ENCODE results near the gene CDH13.

CDH13 gene

DNA sequence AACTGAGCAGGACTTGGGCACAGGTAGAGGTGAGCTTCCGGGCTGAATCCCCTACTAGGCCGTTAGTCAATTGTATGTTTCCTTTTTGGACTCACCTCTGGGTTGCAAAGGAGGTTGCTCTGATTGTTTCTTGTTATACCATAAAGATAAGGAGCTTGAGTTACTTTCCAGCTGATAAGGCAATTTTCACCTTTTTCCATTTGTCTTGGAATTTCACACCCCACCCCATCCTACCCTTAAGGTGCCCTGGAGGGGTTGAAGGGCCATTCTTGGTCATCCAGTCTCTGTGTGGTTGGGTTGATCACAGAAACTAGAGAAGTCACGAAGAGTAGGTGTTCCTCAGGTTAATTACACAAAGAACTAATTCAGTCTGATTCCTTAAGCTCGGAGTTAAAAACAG lies 162.2 kb downstream of the CDH13 start:
- DNase-seq (ENCODE audit: low read depth) = no peak

DNA sequence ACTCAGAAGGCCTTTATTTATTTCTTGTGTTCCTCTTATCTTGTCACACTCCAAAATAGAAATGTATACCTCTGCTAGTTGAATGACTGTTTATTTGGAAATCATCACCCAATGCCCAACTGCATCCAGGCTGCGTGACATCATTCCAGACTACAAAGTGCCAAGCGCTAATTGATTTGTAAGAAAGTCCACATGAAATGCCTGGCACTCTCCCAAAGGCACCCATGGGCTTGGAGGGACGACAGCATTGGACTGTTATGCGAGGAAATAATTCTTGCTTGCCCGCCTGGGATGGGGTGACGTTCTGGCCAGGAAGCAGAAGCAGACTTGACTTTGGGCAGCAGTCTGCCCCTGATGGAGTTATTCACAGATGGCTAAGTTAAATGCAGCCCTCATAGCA lies 165.9 kb downstream of the CDH13 start:
- no peak for DNase-seq (ENCODE audit: low read depth)

DNA sequence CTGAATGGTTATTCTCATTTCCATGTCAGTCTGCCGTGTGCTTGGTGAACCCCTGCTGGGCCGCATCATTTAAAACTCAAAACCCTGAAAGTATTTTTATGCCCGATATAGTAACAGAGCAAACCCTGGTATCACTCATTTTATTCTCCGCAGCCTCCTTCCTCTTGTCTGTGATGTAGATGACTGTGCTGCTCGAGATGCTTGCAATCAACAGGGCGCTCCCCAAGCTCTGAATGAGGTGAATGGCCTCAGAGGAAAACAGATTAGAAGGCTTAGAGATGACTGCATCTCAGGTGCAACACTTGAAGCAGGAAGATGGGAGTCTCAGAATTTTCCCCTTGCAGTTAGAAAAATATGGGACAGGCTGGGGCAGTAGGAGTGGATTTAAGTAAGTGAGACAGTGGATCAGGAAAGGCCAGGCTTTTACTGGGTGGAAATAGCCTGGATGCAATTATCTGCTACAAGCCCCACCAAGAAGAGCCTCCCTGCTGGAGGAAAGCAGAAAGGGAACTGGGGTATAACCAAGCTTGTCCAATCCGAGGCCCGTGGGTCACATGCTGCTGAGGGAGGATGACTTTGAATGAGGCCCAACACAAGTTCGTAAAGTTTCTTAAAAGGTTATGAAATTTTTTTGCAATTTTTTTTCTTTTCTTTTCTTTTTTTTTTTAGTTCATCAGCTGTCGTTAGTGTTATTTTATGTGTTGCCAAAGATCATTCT lies 166.9 kb downstream of the CDH13 start:
- no peak for DNase-seq (ENCODE audit: low read depth)

DNA sequence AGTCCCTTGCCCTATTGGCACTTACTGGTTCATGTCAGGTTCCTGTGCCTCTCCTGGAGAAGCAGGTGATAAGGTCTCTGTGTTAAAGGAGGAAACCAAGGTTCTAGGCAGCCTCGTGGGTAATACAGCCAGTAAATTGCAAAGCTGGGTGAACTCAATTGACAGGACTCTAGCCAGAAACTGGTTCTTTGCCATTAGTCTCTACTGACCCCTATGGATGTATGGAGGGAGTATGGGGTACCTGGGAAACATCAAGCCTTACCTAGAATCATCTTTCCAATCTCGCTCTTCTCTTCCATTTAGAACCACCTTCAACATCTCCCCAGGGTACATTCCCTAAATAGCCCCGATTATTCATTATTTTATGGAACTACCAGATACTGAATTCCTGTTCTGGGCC lies 169.3 kb downstream of the CDH13 start:
- DNase-seq (ENCODE audit: low read depth) = no peak

DNA sequence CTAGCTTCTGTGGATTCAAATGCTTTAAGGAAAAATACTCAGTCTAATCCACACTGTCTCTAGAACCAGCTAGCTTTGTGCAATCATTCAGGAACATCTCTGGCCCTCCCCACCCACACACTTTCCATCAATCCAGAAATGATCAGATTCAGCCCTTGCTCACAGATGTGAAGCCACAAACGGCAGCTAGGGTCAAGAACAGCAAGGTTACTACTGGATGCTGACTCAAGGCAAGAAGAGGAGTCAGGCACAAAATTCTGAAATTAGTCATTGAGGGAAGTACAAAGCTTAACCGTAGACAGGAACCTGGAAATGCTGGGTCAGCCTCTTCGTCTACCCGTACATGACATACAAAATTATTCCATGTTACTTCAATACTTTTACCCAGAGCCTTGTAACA lies 174.6 kb downstream of the CDH13 start:
- DNase-seq (ENCODE audit: low read depth) = no peak

DNA sequence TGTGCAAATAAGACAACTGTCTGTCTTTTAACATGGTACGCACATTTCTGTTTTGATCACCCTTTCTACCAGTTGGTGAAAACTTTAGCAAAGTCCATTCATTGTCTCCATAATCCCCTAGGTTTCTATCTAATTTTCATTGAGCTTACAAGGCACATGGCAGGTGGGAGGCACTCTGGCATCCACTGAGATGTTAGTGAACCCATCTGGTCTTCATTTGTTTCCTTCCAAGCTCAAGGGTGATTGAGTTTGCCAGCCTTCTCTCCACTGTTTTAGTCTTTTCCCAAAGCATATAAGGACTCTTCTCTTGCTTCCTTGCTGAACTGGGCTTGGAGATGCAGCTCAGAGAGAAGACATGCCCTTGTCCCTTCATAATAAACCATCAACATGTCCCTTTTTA lies 179.1 kb downstream of the CDH13 start:
- DNase-seq (ENCODE audit: low read depth) = no peak

DNA sequence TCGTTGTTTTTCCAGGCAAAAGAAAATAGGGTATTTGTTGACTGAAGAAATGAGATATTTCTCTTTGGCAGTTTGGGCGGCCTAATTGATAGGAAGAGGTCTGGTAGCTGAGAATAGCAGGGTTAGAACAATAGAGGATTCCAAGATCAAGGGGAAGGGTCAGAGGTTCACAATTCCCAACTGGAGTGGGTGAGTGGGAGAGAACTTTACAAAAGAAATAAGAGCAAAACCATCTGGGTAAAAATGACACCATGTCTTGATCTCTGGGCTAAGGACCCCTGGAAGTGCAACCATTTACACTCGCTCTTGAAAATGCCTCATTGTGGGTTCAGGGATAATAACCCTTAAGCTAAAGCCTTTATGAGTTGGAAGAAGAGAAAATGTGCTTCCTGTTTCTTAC lies 180.5 kb downstream of the CDH13 start:
- DNase-seq (ENCODE audit: low read depth) = no peak

DNA sequence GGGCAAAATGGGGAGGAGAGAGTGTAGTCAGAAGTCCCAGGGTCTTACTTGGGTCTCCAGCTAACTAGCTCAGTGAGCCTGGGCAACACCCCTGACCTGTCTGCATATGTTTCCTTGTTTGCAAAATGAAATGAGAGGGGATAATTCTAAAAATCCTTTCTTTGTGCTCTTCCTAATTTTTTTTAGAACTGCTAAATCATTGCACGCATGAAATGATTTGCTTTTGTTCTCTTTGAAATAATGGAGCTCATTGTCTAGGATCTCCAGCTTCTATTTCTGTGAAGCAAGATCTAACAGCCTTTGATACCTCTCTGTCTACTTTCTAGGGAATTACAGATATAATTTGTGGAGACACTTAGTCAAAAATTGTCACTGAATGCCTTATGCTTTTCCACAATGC lies 181.3 kb downstream of the CDH13 start:
- no peak for DNase-seq (ENCODE audit: low read depth)

DNA sequence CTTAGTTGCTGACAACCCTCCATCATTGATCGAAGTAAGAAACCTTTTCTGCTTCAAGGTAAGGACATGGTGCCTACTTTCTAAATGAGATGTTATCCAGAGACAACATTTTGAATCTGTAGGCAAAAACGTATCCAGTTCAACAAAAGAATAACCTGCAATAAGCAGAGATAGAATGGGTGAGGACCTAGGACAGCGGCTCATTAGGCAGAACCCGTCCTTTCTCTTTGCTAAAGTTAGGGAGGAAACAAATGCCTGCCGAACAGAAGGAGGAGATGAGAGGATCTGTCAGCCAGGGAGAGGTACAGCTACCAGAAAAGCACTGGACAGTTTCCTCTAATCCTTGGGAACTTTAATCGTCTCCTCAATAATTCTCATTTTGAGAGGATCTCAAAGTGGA lies 183.3 kb downstream of the CDH13 start:
- no peak for DNase-seq (ENCODE audit: low read depth)

DNA sequence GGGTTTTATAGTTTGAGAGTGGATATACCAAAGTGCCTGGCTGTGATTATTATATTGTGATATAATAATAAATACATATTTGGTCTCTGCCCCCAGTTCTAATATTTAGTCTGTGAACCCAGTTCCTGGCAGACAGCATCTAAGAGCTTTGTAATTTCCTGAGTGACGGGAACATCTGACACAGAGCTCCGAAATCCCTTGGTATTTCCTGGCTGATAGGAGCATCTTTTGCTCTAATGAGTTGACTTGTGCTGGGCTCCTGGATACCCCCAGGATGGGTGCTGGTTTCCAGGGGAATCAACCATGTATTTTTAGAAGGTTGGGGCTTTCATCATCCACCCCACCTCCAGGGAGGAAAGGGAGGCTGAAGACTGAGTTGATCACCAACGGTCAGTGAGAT lies 187.3 kb downstream of the CDH13 start:
- DNase-seq (ENCODE audit: low read depth) = no peak

DNA sequence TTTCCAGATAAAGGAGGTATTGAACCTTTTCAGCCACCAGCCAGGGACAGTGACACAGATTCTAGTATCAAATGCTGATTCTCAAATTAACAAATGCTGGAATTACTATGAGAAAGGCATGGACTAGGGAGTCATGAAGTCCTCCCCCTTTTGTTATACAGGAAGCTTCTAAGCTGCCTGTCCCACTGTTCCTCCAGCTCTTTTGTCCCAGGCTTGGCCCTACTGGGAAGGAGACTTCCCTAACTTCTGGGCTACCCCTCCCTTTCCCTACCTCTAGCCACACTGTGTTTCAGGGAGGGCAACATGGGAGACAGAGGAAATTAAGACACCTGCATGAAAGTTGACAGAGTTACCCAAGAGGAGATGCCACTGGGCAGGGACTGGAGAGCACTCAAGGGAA lies 192.5 kb downstream of the CDH13 start:
- DNase-seq (ENCODE audit: low read depth) = no peak

DNA sequence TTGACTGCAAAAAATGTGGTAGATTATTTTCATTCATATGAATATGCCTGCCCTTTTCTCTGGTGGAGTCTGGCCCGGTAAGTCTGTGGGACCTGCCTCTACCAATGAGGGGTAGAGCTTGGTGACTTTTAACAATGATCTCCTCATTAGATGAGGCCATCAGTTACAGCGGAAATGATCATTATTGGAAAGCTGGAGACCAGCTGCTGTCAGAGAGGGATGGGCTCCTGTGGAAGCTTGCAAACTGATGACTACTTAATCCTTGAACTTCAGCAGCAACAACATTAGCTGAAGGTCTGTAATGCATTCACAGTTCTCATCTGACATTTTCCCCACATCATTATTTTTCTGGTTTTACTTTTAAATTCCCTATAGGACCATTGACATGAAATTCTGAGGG lies 194.1 kb downstream of the CDH13 start:
- no peak for DNase-seq (ENCODE audit: low read depth)

DNA sequence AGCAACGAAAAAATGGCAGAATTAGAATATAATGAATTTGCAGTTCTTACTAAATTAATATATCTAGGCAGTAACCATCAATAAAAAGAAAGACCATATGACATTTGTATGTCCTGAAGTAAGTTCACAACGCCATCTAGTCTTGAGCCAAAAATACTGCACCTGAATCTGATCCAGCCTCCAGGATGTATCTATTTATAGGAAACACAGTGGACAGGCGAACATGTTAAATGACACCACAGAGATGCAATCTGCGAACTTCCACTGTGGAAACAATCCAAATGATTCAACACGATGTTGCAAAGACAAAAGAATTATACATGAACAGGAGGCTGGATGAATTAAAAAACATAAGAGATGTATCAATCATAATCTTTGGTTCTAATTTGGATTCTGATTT lies 197.6 kb downstream of the CDH13 start:
- no peak for DNase-seq (ENCODE audit: low read depth)

DNA sequence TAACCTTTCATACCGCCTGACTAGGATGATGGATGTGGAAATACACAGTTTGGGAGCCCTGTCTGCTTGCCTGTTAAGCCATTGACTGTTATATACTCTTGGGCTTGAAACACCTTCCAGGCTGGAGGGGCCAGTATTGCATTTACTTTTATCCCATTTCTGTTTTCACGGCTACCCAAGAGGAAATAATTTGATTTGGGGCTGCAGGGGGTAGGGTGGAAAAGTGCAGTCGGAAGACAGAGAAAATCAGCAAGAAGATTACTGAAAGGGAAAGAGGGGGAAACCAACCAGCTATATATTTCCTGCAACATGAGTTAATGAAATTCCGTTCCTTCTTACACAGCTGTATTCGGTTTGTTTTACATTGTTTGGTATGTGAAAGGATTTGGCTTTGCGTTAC lies 202.5 kb downstream of the CDH13 start:
- DNase-seq (ENCODE audit: low read depth) = no peak

DNA sequence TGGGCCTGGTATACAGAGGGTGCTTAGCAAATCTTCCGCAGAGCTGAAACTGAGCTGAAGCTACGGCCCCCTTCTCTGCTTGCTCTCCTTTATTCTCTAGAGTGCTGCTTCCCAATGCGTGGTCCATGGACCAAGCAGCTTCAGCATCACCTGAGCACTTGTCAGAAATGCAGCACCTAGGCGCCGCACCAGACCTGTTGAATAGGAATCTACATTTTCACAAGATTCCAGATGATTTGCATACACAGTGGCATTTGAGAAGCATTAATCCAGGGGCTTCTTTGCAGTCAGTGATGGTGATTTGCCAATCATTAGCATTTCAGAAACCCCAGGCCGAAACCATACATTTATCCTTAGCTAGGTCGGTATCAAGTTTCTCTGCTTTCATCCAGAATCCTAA lies 204.2 kb downstream of the CDH13 start:
- no peak for DNase-seq (ENCODE audit: low read depth)

DNA sequence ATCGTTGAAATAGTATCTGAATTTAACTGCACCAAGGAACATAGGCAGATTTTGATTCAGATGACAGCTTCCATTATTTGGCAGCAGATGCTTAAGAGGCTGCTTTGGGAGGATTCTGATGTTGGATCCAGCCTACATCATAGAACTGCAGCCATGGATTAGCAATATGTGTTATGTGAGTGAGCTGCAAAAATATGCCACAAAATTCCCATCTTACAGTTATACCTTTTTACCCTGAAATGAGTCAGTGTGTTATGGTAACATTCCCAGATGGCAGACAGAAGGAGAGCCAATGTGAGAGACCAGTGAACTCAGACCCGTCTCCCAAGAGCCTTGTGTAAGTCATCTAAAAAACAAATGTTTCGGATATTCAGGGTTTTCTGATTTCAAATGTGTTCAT lies 206.1 kb downstream of the CDH13 start:
- DNase-seq (ENCODE audit: low read depth) = no peak

DNA sequence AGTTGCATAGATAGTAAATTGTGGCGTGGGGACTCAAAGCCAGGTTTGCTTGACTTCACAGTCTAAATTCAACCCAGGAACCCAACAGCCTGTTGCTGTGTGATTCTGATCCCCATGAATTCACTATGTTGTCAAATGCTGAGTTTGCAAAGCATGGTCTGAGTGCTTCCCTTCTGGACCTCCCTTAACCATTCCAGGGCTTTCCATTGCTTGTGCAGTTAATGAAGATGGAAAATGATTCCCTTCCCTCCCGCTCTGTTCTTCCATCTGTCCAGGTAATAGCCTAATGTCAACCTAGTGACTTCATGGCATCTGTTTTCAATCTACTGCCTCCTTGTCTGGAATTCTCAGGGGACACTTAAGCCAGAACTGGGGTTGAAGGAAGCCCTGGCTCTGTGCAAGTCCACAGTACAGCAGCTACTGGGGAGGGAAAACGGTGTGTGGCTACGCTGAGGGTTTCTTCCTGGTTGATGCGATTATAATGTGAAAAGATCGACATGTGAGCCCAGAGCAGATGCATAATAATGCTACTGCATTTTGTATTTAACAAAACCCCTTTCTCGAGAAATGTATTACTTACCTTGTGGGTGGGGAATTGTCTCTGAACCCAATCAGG lies 206.7 kb downstream of the CDH13 start:
- no peak for DNase-seq (ENCODE audit: low read depth)

DNA sequence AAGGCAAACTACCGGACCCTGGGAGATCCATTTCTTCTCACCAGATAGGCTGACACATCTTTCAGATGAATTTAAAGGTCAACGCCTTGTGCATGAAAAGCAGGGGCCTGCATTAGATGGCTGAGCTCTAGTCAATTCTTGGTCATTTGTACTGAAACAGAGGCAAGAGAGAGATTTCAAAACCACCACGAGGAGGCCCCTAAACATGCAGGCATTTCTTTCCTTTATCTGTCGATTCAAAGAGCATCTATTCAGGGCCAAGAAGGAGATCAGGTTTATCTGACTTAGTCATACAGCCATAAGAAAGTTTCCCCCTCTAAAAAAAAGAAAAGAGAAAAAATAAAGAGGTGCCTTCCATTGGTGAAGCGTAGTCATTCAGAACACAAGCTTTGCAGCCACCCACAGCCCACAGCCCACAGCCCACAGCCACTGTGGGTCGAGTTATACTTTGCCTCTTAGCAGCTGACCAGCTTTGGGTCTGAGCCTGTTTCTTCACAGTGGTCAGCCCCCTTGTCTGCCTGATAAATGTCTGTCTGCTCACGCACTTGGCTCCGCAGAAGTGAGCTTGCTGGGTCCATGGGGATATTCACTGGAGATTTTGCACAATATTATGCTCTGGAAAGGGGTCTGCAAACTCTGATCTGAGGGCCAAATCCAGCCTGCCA lies 207.5 kb downstream of the CDH13 start:
- DNase-seq (ENCODE audit: low read depth) = no peak

DNA sequence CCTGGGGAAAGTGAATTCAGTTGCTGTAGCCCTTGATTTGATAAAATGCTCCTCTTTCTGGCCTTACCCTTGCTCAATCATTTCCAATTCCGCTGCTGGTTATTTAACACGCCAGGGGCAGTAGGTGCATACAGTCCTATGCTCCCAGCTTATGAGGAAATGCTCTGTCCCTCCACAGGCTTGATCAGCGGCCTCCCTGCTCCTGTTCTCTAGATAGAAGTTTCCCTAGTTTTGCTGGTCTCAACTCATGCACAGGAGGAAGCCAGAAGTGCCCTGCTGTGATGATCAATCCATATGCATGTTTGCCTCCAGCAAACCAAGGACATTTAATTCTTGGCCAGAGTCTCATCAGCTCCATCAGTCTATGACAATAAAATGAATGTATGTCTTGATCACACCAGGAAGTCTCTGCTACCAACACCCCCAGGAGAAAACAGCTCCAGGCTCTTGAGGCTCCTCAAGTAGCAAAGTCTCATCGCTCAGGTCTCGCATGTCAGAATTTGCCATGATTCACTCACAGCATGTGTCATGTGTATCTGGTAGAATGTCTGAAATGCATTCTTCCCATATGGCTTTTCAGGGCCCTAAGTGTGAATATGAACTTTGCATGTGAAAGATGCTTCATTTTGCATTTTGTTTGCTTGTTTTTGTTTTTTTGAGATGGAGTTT lies 208.9 kb downstream of the CDH13 start:
- DNase-seq (ENCODE audit: low read depth) = no peak

DNA sequence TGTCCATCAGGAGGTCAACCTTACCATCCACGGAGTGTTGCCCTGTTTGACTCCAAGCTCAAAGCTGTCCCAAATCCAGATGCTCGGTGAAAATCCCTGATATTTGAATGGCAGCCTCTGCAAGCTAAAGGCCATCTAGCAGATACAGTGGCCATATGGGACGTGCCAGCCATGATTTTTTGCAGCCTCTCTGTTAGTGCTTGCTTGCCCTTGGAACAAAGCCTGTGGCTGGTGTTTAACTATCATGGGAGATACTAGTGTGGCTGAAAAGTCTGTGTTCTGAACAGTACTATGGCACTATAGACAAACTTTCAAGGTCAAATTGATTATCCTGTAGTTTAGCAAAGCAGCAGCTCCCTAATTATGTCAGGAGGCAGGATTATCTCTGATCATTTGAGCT lies 214.3 kb downstream of the CDH13 start:
- no peak for DNase-seq (ENCODE audit: low read depth)

DNA sequence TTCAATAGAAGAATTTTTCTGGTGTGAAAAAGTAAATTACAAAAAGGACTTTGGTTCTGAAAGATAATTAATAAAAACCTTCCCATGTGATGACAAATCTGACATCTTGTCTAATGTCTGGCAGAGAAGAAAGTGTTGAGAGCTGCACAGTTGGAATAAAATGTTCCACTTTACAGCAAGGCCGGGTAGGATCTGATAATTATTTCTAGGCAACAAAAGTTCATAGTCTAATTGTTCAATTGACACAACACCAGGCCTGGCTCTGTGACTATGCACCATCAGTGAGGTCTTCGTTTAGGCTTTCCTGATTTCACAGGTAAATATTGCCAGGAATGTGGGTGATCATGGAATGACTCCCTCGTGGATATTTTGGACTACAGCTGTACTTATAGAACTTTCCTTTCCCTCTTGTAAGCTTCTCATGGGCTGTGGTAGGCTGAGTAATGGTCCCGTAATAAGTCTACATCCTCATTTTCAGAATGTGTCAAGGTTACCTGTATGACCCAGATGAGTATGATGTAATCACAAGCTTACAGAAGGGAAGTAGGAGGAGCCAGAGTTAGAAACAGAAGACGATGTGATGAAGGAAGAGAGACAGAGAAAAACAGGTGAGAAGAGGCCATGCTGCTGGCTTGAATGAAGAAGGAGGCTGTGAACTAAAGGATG lies 217.0 kb downstream of the CDH13 start:
- DNase-seq (ENCODE audit: low read depth) = no peak

DNA sequence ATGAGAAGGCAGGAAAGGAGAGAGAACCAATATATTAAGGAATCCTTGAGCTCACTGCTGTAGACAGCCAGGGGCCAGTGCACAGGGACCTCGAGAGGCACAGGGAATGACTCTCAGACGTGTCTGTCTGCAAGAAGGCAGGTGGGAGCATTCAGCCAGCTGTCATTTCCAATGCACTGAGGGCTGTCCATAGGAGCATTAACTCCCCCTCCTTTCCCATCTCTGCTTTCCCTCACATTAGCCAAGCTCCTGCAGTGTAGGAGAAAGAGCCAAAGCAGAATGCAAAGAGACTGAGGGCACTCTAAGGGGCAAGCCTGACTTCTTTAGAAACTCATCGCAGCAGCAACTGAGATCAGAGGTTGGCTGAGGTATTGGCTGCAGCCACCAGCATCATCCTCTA lies 218.3 kb downstream of the CDH13 start:
- no peak for DNase-seq (ENCODE audit: low read depth)

DNA sequence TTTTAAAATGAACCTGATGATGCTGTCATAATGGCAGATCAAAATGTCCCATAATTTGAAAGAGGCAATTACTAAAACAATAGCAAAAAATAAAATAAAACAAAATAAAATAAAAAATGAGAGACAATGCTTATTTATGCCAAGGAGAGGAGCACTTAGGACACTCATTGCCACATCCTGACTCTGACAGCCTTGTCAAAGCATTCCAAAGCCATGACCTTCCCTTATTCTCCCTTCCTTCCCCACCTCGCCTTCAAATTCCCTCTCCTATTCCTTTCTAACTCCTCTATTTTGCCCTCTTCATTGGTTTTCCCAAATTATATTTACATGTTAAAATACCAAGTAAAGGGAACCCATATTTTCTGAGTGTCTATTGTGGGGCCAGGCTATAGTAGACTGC lies 220.0 kb downstream of the CDH13 start:
- DNase-seq (ENCODE audit: low read depth) = no peak
